Endothelial cell of hepatic sinusoid (primary cell): ENCODE results near the gene DNAH11.
"Not testable (repeated sequence)": the region's sequence is repeated elsewhere in the genome, so short reads cannot be mapped to it uniquely, and the experiment has no call there.

Experiments used
- in situ Hi-C: cut with HindIII; loops from 2 replicates; pipeline ENCODE4 v1.10.0; 2017; ENCODE audit warnings: low sequenced_read_pairs

Gene DNAH11

DNA sequence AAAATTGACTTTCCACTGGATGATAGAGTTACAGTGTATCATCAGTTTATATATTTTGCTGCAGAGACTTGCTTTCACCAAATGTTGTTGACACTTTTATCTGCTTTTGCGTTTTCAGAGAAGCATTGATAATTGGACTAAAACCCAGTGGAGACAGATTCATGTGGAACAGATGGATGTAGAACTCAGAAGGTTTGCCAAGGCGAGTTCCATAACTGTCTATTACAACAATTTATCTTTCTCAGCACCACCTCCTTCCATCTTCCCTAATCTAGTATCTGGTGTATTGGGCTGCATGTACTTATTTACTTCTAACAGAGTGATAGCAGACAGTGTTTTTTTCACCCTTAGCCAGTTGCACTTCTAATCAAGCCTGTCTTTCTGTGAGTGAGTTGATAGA is 73.3 kb downstream of the DNAH11 start:
- in situ Hi-C loops, result no loop called here

DNA sequence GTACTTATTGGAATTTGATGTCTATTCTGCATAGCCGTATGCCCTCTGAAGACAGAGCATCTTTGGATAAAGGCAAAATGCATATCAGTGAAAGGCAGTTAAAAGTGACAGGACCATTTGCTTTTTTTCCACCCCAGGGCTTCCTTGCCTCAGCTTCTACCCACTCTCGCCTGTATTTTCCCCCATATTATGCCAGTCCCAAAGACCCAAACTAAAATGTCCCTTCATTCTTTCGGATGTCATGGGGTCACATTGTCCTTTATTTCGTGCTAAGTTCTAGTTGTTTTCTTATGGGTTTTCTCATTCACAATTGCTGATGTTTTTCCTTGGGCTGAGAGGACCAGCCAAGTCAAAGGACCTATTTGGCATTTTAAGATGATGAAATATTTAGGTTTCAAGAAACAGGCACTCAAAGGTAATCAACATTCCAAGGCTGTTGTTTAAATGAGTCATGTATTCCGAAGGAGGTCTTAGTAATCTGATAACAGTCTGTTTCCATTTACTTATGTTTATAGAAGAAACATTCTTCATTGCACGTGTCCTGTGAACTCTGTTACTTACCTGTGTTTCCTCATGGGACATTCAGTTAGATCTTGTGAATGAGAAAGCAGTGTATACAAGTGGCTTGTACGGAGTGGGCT is 74.1 kb downstream of the DNAH11 start:
- in situ Hi-C loops, result no loop called here

DNA sequence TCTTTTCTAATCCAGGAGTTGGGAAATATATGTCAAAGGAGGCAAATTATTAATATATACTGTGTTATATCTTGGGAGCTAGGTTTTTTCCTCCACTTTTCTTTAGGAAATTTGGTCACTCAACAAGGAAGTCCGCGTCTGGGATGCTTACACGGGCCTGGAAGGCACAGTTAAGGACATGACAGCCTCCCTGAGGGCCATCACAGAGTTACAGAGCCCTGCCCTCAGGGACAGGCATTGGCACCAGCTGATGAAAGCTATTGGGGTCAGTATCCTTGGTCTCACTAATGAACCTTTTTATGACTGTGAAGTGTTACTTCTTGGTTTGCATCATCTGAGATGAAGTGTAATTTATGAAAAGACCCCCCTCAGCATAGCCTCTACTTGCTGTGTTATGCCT is 74.7 kb downstream of the DNAH11 start:
- in situ Hi-C loops, result no loop called here

DNA sequence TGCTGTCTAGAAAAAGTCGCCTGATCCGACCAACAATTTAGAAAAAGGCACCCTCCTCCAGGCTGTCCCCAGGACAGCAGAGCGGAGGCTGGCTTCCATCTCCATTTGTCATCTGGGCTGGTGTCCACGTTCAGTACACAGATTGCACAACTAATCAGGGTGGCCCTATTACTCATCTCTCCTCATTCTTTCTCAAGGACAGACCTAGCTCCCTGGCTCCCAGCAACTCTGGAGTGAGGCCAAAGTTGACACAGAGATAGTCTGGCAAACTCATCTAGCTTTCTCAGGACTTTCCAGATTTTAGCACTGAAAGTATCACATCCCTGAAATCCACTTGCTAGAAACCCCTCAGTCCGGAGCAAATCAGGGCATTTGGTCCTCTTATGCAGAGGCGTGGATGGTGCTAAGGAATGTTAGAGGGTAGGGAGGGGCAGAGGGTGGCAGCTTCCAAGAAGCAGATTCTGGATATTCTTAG is 75.1 kb downstream of the DNAH11 start:
- in situ Hi-C loops, result no loop called here

DNA sequence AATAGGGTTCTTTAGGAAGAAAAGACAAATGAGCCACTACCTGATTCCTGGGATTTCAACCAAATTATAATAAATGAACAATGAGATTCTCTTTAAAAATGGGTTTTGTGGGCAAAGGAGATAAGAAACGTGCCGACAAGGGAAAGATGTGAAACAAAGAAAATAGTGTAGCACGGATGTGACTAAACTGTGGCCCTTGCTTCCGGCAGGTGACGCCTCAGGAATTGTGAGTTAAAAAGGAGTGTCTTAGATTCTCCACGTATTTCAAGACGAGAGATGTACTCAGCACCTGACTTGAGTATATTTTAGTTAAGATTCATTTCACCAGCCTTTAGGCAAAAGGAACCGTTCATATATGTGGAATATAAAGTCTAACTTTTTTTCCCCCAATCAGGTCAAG is 75.9 kb downstream of the DNAH11 start:
- in situ Hi-C loops, result no loop called here

DNA sequence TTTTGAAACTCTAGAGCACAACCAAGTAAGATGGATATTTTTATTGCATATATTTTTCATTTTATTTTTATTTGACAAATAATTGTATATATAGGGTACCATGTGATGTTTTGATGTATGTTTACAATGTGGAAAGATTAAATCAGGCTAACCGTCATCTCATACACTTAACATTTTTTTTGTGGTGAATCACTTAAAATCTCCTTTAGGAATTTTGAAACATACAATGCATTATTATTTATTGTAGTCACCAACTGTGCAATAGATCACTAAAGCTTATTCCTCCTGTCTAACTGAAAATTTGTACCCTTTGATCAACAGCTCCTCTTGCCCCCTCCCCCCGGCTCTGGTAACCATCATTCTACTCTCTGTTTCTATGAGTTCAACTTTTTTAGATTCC is 77.2 kb downstream of the DNAH11 start:
- in situ Hi-C loops, result no loop called here

DNA sequence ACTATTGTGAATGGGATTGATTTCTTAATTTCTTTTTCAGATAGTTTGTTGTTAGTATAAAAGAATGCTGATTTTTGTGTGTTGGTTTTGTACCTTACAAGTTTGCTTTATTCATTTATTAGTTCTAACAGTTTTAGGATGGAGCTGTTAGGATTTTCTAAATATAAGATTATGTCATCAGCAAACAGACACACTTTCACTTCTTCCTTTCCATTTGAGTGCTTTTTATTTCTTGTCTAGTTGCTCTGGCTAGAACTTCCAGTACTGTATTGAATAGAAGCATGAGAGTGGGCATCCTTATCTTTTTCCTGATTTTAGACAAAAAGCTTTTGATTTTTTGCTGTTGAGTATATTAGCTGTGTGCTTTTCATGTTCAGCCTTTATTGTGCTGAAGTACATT is 81.5 kb downstream of the DNAH11 start:
- in situ Hi-C loops, result no loop called here

DNA sequence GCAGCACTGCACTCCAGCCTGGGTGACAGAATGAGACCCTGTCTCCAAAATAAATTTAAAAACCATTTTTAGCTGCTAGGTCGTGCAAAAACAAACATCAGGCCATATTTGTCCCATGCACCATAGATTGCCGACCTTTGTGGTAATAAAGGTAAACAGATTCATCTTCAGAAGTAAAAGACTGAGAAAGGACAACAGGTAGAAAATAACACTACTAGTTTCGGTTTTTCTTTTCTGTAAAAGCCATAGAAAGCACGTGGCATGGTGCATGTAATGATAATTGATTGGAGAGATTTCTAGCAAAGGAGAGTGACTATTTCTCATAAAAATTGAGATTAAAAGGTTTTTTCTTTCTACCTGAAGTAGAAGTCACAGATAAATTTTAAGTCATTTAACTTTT is 93.9 kb downstream of the DNAH11 start:
- in situ Hi-C loops, result no loop called here

DNA sequence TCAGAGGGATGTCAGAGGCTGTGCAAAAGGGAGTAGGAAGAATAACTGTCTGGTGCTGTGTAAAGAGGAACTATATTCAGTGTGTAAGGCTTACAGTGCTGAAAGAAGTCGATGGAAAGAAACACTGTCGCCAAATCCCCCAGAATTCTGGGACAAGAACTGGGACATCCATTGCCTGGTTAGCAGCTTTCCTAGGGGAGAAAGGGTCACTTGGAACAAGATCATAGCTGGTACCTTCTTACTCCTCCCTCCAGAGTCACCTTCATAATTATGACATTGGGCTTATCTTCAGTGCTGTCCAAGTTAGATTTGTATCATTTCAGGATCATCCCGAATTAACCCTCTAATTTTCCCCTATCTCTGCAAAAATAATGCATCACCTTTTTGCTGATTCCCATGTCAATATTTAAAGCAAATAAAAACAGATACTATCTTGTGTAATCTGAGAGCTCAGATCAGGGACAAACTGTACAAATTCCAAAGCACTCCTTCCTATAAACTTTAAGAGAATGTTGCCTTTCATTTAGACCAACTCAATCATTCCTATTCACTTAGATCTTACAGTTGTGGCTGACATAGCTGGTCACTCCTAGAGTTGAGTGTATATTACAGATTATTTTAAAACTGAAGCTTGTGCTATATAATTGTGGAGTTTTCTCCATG is 96.5 kb downstream of the DNAH11 start:
- in situ Hi-C loops, result no loop called here

DNA sequence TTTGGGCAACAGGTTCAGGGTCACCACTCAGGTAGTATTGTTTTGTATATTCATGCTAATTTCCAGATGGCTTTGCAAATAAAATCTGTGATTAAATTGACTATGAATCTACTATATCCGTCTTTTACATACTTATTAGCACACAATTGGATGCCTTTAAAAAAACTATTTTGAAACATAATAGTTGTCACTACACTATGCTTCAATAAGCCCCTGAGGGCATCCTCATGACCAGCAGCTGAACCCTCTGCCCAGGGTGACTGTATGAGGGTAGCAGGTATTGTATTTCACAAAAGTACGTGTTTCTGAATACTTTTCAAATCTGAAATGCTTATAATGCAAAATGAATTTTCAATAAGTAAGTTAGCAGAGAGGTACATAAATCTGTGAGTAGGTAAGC is 97.3 kb downstream of the DNAH11 start:
- in situ Hi-C loops, result no loop called here

DNA sequence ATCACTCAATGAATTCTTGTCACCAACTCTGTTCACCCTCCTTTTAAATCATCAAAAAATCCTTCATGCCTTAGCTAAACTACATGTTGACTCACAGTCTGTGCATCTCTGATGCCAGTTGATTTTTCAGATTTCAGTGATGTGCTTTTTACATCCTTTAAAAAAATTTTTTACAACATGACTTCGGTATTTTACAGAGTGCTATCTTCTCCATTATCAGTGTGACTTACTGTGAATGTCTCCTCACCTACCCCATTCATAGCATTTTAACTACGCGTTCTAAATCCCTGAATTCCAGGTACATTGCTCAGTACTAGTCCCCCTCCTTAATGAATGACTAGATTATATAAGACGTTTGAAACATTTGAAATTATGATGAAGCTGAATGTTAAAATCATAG is 98.7 kb downstream of the DNAH11 start:
- in situ Hi-C loops, result no loop called here

DNA sequence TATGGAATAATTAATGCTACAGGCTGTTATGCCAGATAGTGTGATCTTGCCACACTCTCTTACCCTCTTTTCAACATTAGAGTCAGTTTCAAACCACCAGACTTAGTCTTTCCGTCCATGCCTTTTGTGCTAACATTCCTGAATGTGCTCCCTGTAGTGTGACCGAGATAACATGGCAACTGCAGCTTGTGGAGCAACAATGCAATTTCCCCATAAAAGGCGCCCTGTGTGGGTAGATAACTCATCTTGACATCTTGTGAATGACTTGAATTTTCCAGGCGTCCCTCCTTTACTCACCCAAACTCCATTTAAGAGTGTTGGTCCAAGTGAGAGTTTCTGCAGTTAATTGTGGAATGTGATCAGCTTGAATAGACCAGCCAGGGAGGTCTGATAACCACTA is 99.6 kb downstream of the DNAH11 start:
- in situ Hi-C loops, result no loop called here

DNA sequence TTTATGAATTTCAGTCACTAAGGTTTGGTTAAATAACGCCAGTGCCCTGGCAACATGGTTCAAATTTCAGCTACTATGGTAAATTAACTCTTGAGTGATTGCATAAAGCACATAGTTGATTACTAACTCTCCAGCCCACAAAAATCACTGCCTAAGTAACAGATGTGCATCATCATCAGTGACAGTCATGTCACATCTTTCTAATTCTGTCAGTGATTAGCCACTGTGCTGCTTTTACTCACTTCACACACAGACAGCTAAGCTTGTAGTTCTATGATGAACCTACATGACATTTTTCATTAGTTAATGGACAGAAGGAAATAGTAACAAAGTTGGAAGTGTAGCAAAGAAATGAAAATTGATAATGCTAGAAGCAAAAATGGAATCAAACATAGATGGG is 108.9 kb downstream of the DNAH11 start:
- in situ Hi-C loops, result no loop called here

DNA sequence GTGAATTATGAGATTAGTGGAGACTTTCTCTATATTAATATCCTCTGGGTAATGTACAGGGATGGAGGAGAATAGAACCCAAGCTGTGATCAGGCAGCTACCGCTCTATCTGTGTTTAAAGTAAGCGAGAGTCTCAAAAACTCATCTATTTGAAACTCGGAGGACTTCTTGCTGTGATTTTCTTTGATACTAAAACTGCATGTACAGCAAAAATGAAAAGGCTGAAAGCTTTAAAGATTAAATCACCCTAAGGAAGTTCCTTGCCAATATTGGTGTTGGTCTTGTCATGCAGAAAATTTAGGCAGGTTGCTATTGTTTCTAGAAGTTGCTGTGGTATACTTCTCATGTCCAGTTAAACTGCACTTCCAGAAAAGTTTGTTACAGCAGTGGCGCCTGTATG is 110.8 kb downstream of the DNAH11 start:
- in situ Hi-C loops, result no loop called here

DNA sequence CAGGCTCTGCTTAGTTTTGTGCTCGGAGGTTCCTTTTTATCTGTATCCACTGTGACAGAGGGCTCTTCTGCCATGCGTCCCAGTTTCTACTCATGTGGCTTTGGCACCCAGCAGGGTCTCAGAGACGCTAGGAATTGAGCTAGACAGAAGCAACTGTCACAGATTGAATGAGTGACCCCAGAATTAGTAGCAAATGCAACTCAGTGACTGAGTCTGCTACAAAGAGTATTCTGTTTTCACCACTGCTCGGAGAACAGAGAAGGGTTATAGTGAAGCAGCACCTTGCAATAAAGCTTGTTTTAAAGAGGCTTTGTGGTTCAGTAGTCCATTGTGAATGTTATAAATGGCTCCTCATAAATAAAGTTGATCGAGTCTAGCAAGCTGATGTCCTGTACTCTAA is 113.2 kb downstream of the DNAH11 start:
- in situ Hi-C loops, result no loop called here

DNA sequence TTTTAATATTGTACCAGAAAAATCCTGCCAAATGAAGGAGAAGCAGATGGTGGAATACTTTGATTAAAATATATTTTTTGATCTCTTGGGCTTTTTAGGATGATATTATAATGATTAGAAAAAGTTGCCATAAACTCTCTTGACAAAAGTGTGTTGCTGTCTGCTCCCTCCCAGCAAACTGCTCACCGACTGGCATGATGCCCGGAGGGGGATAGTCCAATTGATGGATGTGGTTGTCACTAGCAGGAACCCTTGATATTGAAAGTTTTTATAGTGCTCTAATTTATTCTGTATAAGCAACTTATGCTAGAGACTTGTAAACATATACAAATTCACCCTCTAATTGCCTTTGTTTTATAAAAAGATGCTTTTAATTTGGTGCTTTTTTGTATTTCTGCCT is 114.0 kb downstream of the DNAH11 start:
- in situ Hi-C loops, result no loop called here

DNA sequence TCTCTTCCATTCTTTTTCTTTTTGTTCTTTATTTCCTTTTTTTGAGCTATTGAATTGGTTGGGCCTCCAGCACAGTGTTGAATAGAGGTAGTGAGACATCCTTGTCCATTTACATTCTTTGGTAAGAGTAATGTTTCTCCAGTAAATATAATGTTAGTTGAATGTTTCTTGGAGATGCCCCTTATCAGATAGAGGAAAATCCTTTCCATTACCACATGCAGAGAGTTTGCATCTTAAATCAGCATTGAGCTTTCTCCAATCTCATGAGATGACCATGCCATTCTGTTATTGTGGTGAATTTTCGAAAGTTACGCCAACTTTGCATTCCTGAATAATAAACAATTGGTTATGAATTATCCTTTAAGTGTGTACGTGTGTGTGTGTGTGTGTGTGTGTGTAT is 127.7 kb downstream of the DNAH11 start:
- in situ Hi-C loops, result no loop called here

DNA sequence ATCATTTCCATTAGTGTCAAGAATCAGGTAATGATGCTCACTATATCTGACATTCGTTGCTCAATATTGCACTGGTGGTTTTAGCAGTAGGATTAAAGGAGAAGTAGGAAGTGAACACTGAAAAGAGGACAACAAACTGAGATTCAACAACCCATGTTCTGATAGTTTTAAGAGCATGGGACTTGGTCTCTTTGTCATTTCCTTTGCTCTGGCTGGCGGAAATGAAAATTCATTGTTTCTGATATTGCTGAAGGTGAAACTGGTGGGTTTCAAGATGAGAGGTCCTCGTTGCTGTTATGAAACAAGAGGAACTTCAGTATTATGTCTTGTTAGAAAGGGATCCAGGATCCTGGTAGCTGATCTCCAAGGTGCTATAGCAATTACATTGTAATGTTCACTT is 129.0 kb downstream of the DNAH11 start:
- in situ Hi-C loops, result no loop called here

DNA sequence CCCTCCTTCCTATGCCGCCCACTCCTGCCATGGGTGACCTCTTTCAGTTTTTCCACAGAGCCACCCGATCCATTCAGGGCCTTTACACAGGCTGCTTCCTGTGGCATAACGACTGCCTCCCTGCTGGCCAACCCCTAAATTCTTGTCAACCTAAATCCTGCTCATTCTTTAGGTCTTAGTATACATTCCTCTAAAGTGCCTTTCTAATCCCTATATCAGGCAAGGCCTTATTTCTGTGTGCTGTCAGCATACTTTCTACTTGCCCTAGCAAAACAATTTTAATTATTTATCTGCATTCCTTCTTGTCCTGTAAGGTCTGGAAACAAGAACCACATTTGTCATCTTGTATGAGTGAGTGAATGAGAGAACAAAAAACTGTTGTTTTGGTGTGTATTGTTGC is 132.4 kb downstream of the DNAH11 start:
- in situ Hi-C loops, result no loop called here

DNA sequence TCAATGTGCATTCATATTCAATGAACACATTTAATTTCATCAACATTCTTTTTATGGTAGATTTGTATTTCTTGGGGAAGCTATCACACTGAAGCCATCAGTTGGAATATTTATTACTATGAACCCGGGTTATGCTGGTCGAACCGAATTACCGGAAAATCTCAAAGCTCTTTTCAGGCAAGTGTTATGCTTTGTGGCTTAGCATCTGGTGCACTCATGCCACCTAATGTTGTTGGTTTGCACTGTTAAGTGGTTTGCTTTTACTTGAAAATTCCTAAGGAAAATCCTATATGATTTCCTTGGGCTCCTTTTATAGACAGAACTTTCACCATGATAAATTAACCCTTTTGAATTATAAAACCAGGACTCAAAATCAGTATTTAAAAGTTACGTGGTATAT is 147.9 kb downstream of the DNAH11 start:
- in situ Hi-C loops, result no loop called here

DNA sequence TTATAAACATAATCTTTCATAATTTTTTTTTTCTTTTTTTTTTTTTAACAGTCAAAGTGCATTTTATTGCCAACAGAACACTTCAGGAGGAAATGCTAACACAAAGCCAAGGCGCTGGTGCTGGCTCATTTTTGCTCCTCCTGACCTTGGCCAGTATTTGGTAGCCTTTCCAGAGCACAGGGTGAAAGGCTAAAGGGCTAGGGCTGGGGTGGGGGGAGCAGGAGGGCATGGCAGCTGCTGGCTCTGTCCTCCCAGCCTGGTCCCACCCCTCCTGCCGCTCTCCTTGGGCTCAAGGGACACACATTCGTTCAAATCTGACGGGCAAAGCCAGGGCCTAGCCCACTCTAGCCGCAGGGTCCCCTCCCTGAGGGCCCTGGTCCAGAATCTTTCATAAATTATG is 148.3 kb downstream of the DNAH11 start:
- in situ Hi-C loops, result not testable (repeated sequence)

DNA sequence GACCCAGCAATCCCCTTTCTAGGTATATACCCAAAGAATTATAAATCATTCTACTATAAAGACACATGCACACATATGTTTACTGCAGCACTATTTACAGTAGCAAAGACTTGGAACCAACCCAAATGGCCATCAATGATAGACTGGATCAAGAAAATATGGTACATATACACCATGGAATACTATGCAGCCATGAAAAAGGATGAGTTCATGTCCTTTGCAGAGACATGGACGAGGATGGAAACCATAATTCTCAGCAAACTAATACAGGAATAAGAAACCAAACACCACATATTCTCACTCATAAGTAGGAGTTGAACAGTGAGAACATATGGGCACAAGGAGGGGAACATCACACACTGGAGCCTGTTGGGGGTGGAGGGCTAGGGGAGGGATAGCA is 157.7 kb downstream of the DNAH11 start:
- in situ Hi-C loops, result not testable (repeated sequence)

DNA sequence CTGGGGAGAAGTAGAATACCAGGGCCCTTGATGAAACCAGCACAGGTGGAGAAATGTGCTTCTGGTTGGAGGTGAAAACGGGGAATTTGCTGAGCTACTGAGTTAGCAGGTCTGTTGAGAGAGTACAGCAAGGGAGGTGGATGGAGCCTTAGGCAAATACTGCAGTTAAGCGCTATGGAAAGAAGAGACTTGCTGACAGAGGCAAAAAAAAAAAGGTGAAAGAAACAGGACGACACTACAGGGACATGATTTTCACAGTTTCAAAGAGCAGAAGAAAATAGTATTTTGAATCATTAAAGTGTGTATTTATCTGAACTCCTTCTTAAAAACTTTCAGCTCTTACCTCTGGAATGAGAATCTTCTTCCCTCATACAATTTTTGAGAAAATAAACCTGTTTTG is 159.5 kb downstream of the DNAH11 start:
- in situ Hi-C loops, result no loop called here
